ENCODE measurements around the gene SULT4A1.
A peak's percentile ranks its signal among the peaks of the same experiment; 100 is the strongest.
"Not testable (repeated sequence)": the region's sequence is repeated elsewhere in the genome, so short reads cannot be mapped to it uniquely, and the experiment has no call there.

Gene SULT4A1

DNA sequence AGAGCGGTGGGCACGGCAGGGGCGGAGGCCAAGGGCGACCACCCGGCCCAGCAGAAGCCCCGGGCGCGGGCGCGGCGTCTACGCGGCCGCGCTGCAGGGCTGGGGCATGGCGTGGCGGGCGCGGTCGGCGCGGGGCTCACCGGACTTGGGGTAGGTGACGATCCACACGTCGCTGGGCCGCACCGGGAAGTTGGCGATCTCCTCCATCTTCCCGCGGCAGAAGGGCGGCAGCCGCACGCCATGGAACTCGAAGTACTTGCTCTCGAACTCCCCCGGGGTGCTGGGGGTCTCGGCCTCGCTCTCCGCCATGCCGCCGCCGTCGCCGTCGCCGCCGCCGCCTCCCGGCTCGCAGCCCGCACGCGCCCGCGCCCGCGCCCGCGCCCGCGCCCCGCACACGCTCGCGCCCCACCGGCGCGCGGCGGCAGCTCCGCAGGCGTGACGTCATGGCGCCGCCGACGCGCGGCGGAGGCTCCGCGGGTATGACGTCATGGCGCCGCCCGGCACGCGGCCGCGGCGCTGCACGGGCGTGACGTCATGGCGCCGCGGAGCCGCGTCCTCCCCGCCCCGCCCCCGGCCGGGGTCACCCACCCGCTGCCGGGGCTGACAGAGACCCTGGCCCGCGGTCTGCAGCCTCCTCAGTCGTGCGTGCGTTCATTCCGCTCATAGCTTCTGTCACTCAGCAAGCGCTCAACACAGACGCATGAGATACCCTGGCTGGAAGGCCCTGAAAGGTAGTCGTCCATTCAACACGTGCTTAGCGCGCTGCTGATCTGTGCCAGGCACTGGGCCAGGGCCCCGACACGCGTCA lies at the start of gene SULT4A1:
SULT4A1 (minus strand) TSS at position 440 of the 808 bp plus-strand sequence; CDS start at position 309, 131 bp downstream.
- DNase-seq = no peak

- no peak for DNase-seq
These were observed 49.0 kb upstream of the SULT4A1 start for GRCh38 chr22:43911351-43911750.

DNA sequence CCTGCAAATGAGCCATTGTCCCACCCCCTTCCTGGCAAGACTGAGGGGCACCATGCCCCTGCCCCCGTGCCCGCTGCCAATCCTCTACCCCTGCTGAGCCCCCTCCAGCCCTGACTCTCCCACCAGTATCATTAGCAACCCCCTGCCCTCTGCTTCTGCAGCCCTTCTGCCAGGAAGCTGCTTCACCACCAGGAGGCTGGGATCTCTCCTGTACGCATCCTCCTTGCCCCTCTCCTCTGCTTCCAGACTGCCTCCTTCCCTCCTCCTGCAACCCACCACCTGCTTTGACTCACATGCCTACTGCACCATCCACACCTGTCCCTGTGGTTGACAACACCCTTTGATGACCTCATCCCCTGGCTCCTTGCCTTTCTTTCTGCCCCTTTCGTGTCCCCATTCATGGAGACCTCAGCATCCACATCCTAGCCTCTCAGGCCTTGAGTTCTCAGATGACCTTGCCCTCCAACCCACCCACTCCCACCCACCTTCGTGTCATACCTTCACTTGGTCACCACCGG lies 47.9 kb upstream of the SULT4A1 start:
- DNase-seq = no peak

GRCh38 chr22:43909708-43910107 lies 47.4 kb upstream of the SULT4A1 start:
- no peak for DNase-seq

- DNase-seq = no peak
These were observed 43.4 kb upstream of the SULT4A1 start for GRCh38 chr22:43905681-43906080.

DNA sequence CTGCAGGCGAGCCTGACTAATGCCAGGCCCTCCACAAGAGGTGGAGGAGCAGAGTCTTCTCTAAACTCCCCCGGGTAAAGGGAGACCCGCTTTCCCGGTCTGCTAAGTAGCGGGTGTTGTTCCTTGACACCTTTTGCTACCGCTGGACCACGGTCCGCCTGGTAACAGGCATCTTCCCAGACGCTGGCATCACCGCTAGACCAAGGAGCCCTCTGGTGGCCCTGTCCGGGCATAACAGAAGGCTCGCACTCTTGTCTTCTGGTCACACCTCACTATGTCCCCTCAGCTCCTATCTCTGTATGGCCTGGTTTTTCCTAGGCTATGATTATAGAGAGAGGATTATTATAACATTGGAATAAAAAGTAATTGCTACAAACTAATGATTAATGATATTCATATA lies 42.1 kb upstream of the SULT4A1 start:
- DNase-seq = peak; percentile 18

DNA sequence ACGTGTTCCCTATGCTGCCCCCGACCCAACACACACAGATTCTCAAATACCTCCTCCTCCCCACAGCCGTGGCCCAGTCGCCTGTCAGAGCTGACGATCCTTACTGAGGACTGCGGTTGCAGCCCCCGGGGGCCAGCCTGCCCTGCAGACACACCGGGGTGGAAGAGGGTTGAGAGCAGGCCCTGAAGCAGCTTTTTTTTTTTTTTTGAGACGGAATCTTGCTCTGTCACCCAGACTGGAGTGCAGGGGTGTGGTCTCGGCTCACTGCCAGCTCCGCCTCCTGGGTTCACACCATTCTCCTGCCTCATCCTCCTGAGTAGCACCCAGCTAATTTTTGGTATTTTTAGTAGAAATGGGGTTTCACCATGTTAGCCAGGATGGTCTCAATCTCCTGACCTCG lies 40.7 kb upstream of the SULT4A1 start:
- DNase-seq = not testable (repeated sequence)

GRCh38 chr22:43901976-43902643 lies 39.8 kb upstream of the SULT4A1 start:
- DNase-seq = no peak

- DNase-seq = no peak
These were observed 37.9 kb upstream of the SULT4A1 start for GRCh38 chr22:43900206-43900605.

DNA sequence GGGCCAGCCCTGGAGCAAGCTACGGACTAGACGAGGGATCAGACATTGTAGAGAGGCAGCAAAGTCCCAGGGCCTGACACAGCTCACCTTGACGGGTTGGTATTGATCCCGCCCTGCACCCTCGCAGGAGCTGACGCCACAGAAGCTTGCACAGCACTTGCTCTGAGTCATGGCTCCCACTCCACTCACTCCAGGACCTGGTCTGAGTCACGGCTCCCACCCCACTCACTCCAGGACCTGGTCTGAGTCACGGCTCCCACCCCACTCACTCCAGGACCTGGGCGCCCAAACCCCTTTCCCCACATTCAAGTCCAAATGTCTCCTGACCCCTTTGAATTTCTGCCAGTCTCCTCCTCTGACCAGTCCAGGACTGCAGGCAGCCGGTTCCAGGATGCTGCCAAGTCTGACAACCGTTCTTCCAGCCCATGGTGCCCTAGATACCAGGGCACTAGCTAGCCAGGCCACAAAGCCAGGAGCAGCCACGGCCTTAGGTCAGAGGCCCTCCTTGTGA lies 35.5 kb upstream of the SULT4A1 start:
- DNase-seq = no peak

DNA sequence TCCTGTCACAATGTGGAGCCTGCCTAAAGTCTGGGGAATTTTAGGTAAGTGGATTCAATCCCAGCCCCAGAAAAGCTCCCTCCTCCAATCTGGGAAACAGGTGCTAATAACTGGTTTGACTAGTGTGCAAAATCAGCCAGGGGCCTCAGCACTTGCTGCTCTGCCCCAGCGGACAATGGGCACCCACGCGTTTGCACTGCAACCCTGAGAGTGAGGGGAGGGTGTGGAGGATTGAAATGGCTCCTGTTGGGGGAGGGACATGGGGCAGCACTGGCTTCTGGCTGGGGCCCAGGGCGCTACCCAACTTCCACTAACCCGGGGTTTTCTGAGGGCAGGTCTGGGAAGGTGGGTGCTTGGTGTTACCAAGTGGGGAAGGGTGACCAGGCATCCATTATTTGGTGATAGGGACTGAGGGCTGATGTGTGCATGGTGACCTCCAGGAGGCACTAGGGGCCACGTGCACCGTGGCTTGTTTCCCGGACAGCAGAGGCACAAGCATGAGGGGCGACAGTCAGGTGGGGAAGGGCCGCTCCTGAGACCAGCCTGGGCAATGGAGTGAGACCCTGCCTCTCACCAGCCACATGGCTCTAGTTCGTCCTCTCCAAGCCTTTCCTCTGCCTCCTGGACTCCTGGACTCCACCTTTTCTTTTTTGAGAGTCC lies 33.8 kb upstream of the SULT4A1 start:
- DNase-seq = no peak

DNA sequence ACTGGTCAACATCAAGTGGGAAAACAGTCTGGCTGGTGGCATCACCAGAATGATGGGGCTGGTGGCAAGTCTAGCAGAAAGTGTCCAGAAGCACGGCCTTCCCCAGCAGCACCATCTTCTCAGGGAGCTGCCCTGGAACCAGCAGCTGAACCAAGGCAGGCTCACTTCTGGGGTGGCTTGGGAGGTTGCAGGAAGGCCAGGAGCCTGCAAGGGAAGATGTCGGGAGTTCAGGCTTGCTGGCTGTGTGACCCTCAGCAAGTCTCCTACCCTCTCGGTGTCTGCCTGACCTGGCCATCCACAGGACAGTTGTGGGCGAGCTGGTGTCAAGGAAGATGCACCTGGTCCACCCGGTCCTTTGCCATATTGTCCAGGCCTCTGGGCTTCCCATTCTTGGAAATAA lies 31.8 kb upstream of the SULT4A1 start:
- no peak for DNase-seq

DNA sequence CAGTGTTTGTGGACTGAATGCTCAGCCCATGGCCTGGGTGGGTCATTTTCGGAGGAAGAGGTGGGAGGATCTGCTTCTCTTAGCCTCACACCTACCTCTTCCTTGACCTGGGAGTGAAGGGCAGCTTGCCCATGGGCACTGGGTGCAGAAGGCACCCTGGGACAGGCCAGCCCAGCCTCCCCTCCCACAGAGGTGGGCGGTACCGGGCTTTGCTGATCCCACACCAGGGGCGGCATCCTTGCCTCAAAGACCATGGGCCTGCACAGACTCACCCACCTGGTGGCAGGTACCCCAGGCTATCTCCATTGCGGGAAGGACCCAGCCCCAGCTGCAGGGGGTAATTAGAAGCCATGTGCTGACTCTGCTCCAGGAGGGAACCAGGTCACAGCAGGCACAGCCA lies 31.0 kb upstream of the SULT4A1 start:
- no peak for DNase-seq

DNA sequence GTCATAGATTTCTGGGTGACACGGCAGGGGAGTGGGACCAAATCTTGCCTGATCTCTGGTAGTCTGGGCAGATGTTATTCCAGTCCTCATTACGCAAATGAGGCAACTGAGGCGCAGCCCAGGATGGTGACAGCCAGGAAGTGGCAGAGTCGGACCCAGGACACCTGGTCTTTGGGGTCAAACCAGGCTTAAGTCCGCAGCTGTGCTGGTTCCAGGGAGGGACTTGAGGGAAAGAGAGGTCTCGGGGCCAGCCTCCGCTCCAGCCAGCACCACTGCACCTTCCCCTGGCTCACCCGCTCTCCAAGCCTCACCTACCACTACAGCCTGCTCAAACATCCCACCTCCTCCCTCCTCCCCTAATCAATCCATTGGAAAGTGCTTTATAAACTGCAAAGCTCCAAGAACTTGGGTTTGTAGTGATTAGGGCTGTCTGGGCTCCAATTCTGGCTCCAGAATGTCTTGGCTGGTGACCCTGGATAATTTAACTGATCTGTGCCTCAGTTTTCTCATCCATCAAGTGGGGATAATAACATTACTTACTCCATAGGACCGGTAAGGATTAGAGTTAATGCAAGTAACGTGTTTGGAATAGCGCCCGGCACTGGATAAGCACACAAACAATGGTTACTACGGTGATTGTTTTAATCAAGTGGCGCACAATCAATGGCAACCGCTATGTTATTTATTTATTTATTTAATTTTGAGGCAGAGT lies 30.0 kb upstream of the SULT4A1 start:
- DNase-seq = no peak

- no peak for DNase-seq
These were observed 29.3 kb upstream of the SULT4A1 start, which contains the start of gene PNPLA5 for GRCh38 chr22:43891360-43892182. PNPLA5 (minus strand) TSS chr22:43892013; CDS start chr22:43891880, 133 bp downstream.

DNA sequence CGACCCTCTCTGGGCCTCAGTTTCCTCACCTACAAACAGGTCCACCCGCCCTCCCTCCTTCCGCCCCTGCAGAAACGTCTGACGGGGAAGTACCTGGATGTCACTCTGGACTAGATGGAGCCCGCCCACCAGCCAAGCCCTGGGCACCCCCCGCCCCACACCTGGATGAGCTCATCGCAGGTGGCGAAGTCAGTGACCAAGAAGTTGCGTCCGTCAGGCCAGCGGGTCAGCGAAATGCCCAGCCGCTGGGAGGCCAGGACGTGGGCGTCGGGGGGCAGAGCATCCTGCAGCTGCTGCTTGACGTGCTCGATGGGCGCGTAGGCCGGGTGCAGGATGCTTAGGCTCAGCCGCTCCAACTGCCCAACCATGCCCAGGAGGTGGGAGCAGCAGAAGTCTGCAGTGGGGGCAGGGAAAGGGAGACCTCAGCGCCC lies 28.6 kb upstream of the SULT4A1 start:
- no peak for DNase-seq

- no peak for DNase-seq
These were observed 27.5 kb upstream of the SULT4A1 start for GRCh38 chr22:43889860-43890253.

- DNase-seq = no peak
These were observed 27.0 kb upstream of the SULT4A1 start for GRCh38 chr22:43889201-43889859.

DNA sequence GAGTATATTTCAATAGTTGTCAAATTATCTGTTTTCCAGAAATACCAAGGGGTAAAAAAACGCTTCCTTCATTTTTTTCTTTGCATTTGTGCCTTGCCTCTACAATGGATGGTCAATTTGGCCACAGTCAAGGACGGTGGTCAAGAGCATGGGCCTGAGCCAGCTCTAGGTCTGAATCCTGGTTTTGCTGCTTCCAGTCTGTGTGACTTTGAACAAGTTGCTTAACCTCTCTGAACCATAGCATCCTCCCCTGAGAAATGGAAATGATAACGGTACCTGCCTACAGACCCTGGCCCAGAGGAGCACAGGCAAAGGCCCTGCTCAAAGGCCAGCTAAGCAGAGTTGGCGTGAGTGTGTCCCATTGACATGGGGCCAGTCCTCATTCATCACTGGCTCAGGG lies 26.4 kb upstream of the SULT4A1 start:
- DNase-seq = no peak

GRCh38 chr22:43887391-43887790 lies 25.1 kb upstream of the SULT4A1 start:
- no peak for DNase-seq

DNA sequence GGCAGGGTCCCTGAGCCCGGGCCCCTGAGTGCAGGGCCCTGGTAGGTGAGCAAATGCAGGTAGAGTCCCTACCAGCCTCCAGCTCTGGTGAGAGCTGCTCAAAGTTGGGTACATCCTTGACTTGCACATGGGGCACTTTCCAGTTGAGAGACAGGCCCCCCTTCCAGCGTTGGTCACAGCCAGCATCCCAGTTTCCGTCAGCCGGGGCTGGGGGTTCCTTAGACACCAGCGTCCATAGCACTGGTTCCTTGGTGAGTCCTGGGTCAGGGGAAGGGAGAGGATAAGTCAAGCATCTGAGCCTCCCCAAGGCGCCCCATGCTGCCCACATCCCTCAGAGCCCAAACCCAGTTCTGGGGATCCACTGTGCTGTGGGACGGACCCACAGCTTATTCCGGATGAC lies 23.9 kb upstream of the SULT4A1 start:
- DNase-seq = no peak

Measured in activated effector memory CD4-positive, alpha-beta T cell treated with Interleukin-2 at 50 U/mL for 16 hours (primary cell).